ENCODE measurements around the gene EPHA4.
"Not testable (repeated sequence)": the region's sequence is repeated elsewhere in the genome, so short reads cannot be mapped to it uniquely, and the experiment has no call there.

The EPHA4 gene

DNA sequence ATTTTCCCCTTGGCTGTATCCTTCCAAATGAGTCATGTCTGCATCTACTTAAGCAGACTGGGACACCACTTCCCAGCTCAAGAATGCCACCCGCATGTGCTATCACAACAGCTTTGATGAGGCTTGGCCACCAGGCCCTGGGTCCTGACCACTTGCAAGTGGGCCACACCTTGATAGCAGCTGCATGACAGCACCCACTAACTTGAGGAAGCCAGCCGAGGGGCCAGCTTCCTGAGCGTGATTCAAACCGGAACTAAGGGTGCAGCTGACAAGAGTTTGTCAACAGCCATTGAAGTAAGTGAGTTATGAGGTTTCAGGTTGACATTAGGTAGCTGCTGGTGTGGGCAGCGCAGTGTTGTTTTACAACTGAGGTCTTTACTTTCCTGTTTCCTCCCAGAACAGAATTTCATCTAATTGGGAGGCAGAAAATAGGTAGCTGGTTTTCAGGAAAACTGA, 54.4 kb downstream of the EPHA4 start:
- DNase-seq, result peak; percentile 25
- in situ Hi-C loops (cut with HindIII; ENCODE audit: low pct_ligation_motif_present, low pct_unique_long_range_greater_than_20kb, low sequenced_read_pairs), result no loop called here

DNA sequence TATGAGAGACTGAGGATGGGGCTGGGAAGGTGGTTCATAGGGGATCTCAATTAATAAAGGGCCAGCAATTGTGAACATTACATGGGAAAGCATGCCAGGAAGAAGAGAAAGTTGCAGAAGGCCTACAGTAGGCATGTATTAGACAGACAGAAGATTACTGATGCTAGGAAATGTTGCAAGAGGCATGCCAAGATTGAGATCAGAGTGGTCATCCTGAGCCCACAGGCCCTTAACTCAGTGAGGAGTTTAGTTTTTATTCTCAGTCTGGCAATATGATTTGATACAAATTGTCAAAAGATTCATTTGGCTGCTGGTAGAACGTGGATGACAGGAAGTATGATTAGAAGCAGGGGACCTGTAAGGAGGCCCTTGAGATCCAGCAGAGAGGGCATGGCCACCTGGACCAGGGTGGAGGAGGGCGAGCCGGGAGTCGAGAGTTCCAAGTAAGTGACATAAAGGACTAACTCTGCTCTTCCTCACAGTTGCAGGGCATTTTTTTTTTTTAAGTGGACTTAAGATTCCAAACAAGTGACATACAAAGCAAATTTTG, 54.9 kb downstream of the EPHA4 start:
- in situ Hi-C loops (cut with HindIII; ENCODE audit: low pct_ligation_motif_present, low pct_unique_long_range_greater_than_20kb, low sequenced_read_pairs), result no loop called here
- DNase-seq, result no peak

DNA sequence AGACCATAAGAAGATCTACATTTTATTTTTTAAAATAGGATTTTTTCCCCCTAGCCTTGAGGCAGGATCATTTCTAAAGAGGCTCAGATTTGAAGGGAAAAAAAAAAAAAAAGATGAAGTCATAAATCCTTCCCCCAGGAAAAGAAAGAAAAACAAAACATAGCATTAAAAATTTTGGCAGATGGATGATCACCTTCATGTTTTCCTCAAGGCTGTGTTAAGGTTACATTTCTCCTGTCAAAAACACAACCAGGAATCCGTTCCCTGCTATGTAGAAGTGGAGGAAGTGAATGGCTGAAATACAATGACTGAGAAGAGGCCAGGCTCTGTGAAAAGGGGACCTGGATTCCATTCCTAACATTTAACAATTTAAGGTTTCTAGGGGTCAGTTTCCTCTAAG, 56.2 kb downstream of the EPHA4 start:
- in situ Hi-C loops (cut with HindIII; ENCODE audit: low pct_ligation_motif_present, low pct_unique_long_range_greater_than_20kb, low sequenced_read_pairs), result no loop called here
- no peak for DNase-seq

DNA sequence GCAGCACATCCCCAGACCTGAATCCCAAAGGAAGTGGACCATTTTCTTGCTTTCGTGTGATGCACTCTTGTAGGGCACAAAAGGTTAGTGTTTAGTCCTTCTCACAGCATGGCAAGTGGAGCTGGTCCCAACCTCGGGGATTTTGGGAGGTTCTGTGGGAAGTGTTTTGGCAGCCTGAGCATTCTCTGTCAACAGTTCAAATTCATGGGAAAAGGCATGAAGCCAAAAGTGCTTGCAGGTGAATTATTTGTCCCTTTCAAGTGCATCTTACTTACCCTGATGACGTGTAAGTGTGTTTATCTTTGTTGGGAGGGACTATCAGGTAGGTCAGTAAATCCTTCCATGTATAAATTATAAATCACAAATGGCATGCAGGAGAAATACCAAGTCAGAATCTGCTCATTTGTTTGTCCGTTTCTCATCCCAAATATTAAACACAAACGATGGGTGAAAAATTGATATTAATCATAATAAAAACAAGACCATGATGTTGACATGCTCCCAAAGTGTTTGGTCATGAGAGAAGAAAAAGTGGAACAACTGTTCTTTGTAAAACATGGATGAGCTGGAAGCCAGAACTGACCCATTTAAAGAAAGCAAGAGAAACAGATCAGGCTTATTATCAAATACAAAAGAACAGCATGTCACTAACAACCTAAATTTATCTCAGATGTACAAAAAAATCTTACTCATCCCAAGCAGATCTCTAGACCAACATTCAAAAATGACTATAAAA, 57.6 kb downstream of the EPHA4 start:
- DNase-seq, result no peak
- in situ Hi-C loops (cut with HindIII; ENCODE audit: low pct_ligation_motif_present, low pct_unique_long_range_greater_than_20kb, low sequenced_read_pairs), result no loop called here

DNA sequence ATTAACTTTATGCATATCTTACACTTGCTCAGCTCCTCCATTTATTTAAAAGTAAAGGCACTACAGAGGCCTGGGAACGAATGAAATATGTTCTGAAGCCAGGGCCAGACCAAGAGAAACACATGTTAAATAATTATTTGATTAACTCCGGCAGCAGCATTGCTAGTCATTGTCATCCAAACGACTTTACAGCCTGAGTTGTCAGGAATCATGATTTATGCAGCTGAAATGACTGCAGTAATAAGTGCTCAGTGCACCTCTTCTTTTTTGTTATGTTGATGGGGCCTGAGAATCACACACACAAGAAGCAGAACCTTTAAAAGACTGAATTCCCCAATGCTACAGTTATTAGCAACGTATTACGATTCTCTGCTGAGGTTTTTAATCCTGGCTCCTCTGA, 58.9 kb downstream of the EPHA4 start:
- DNase-seq, result no peak
- in situ Hi-C loops (cut with HindIII; ENCODE audit: low pct_ligation_motif_present, low pct_unique_long_range_greater_than_20kb, low sequenced_read_pairs), result no loop called here

DNA sequence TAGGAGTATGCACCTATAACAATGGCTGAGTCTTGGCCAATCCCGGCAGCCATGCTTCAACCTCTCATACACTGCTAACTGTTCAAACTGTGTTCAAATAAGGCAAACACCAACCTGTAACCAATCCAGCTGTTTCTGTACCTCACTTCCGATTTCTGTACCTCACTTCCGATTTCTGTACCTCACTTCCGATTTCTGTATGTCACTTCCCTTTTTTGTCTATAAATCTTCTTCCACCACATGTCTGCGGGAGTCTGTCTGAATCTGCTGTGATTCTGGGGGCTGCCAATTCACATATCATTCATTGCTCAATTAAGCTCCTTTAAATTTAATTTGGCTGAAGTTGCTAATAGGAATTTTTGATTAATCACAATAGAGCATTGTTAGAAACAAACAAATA, 60.8 kb downstream of the EPHA4 start:
- DNase-seq; in situ Hi-C loops (cut with HindIII; ENCODE audit: low pct_ligation_motif_present, low pct_unique_long_range_greater_than_20kb, low sequenced_read_pairs): not testable (repeated sequence)

DNA sequence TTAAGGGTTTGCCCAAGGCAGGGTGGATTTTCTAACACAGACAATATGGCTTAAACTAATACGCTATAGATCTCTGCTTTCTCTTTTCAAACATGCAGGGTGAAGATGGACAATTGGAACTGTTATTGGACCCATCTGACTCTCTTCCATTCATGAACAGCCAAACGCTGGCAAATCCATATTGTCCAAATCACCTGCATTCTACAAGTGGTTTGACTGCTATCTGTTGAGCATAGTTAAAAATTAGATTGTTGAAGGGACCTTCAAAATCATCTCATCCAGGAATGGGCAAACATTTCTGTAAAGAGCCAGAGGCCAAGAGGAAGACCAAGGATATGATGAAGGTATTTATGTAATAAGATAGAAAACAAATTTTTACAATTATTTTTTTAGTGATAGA, 65.6 kb downstream of the EPHA4 start:
- in situ Hi-C loops (cut with HindIII; ENCODE audit: low pct_ligation_motif_present, low pct_unique_long_range_greater_than_20kb, low sequenced_read_pairs), result no loop called here
- no peak for DNase-seq

DNA sequence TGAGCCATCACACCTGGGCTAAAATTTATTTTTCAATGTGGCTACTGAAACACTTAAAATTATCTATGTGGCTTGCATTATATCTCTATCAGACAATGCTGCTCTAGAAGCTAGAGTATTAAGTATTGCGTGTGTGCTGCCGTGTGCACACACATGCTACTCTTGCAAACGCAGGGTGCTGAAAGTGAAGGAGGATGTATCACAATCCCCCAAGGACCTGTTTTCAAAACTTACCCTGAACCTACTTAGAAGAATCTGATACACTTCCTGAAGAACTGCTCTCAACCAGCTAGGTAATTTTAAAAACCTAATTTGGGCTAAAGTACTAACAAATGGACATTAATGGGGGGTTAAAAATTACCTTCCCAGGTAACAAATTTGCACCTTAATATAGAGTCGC, 66.5 kb downstream of the EPHA4 start:
- DNase-seq, result no peak
- in situ Hi-C loops (cut with HindIII; ENCODE audit: low pct_ligation_motif_present, low pct_unique_long_range_greater_than_20kb, low sequenced_read_pairs), result no loop called here

DNA sequence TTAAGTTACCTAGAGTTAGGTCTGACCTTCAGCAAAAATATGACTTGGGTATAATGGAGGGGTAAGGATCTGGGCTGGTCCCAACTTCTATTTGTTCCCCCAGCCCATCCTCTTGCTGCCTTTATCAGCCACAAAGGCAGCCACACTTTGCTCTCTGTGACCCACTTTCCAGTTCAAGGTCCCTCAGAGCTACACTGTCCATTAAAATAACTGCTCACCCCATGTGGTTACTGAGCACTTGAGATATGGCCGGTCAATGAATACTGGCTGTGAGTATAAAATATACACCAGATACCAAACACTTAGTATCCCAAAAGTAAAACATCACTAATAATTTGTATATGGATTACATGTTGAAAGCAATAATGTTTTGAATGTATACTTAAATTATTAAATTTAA, 67.2 kb downstream of the EPHA4 start:
- no peak for DNase-seq
- in situ Hi-C loops (cut with HindIII; ENCODE audit: low pct_ligation_motif_present, low pct_unique_long_range_greater_than_20kb, low sequenced_read_pairs), result no loop called here

DNA sequence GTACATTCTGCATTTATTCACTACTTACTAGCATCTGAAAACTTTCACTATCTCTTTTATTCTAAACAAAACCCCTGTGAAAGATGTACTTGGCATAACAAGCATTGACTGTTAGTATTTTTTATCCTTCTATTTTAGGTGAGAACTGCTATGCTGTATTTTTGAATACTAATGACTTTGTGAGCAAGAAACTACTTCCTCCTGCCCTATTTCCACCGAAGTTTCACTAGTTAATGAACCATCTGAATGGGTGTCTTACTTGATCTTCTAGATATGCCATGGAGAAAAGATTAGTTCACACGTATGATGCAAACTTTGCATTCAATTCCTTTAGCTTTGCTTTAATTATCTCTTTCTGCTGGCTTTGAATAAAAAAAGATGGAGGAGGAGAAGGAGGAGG, 68.1 kb downstream of the EPHA4 start:
- in situ Hi-C loops (cut with HindIII; ENCODE audit: low pct_ligation_motif_present, low pct_unique_long_range_greater_than_20kb, low sequenced_read_pairs), result no loop called here

DNA sequence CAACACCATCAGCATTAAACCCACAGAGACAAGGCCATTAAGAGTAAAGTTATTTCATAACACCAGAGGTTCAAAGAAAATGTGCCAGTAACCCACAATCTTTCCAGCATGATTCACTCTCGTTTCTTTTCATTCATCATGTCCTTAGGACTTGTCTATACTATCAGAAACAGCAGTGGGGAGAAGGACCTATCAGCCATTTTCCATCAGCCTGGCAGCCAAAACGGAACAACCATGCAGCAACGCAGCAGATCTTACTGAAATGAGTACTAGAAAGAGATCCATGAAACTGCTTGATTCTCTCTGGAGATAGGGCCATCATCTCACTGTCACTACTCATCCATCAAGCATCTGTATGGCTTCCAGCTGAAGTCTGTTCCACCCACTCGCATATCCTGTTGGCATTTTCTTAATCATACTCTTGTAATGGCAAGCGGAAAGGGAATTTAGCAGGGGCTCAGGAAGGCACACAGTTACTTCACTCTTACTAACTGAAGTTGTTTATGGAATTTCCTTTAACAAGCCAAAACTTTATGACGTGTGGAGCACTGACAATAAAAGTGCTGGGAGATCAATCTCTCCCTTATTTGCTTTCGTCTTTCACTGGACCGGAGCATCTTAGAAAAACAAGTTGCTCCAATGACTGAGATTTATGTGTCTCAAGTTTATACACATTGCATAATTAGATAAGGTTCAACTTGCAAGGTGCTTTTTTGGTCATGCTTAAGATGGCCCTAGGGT, 69.7 kb downstream of the EPHA4 start:
- in situ Hi-C loops (cut with HindIII; ENCODE audit: low pct_ligation_motif_present, low pct_unique_long_range_greater_than_20kb, low sequenced_read_pairs), result no loop called here
- DNase-seq, result peak; percentile 49

More for the DNA sequence above, 68.1 kb downstream of the EPHA4 start:
- DNase-seq, result no peak

DNA sequence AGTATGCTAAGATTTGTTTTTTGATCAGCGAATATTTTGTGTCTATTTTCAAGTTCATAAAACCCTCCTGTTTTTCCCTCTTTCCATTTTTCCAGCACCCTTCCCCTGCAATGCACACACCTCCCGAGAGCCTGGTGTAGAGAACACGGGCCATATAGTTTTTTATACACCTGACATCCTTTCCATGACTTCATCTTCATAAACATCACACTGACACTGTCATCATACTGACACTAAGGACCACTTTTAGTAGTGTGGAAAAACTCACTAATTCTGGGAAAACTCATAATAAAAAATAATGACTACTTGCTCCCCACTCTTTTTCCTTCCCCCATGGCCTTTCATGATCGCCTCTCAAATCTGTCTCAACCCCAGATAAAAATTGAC, 70.2 kb downstream of the EPHA4 start:
- DNase-seq, result no peak
- in situ Hi-C loops (cut with HindIII; ENCODE audit: low pct_ligation_motif_present, low pct_unique_long_range_greater_than_20kb, low sequenced_read_pairs), result no loop called here

DNA sequence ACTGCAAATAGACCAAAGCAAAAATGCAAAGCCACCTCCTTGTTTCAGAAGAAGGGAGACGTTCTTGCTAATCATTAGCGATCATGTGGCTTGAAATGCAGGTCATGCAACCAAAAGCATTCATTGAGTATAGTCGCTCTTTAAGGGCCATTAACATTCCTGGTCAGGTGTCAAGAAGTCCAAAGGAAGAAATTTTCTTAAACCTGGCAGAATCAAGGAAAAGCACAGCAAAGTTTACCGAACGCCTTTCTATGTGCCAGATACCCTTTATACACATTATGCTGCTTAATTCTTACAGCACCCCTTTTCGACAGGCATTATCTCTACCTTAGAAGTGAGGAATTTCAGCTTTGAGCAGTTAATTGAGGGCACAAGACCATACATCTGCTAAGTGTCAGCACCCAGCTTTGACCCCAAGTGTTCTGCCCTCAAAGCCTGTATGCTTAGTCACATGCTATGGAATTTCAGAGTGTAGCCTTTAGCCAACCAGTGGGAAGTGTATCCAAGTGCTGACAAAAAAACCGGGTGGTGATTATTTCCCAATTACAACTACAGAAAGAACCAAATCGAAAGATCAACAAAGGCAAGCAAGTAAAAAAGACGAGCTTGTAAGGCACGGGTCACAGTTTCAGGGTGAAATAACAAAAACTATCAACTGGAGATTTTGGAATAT, 70.8 kb downstream of the EPHA4 start:
- DNase-seq, result peak; percentile 89
- in situ Hi-C loops (cut with HindIII; ENCODE audit: low pct_ligation_motif_present, low pct_unique_long_range_greater_than_20kb, low sequenced_read_pairs), result no loop called here

DNA sequence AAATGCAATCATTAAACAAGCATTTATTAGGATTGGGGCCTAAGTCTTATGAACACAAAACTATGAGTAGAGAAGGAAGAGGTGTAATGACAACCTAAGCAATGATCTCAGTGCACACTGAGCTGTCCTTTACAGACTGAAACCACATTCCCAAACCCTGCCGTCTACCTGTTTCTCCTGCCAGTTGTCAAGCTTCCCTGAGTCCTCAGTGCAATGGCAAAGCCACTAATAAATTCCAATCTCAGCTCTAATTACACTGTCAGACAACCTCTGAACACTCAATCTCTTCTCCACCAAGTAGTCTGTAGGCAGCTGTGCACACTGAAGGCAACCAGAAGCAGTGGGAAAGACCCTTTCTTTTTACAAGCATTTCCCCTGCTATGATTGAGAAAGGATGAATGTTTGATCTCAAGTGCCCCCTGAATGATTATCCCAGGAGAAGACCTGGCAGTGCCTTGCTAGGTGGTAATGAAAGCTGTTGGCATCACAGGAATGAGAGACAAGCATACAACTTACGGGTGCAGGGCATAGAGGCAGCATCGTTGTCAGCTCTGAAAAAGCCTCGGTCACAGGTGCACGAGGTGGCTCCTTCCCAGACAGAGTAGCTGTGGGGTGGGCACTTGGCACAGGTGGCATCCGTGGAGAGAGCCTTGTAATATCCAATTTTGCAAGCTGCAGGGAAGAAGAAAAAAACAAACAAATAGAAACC, 71.4 kb downstream of the EPHA4 start:
- in situ Hi-C loops (cut with HindIII; ENCODE audit: low pct_ligation_motif_present, low pct_unique_long_range_greater_than_20kb, low sequenced_read_pairs), result no loop called here
- DNase-seq, result peak; percentile 17

DNA sequence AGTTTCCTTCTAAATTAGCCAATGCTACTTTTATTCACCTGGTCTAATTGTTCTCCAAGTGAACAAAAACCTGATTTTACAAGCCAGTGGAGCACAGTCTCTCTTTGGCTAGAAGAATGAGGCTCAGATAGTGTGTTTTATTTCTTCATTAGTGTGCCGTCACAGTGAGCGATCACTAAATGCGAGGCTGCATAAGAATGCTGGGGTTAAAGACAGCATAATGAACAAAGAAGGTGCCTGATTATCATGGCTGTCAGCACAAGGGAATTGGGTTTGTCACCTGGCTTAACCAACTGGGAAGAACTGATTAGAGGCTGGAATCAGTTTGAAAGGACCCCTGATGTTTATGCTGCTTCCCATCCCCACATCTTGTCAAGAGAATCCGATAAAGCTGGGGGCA, 76.4 kb downstream of the EPHA4 start:
- in situ Hi-C loops (cut with HindIII; ENCODE audit: low pct_ligation_motif_present, low pct_unique_long_range_greater_than_20kb, low sequenced_read_pairs), result no loop called here
- DNase-seq, result no peak

DNA sequence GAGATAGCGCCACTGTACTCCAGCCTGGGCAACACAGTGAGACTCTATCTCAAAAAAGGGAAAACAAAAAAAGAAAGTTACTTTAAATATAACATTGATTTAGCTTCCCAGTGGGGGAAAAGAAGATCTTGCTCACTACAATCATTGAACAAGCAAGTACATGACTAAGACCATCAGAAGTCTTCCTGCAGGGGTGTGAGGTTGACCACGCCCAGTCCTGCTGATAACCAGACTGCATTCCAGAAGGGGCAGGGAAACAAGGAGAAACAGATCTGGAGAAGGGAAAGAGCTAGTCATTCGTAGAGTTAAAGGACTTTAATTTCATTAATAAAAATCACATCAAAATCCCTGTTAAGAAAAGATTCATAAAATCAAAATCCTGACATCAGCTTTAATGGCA, 77.5 kb downstream of the EPHA4 start:
- no peak for DNase-seq
- in situ Hi-C loops (cut with HindIII; ENCODE audit: low pct_ligation_motif_present, low pct_unique_long_range_greater_than_20kb, low sequenced_read_pairs), result no loop called here

DNA sequence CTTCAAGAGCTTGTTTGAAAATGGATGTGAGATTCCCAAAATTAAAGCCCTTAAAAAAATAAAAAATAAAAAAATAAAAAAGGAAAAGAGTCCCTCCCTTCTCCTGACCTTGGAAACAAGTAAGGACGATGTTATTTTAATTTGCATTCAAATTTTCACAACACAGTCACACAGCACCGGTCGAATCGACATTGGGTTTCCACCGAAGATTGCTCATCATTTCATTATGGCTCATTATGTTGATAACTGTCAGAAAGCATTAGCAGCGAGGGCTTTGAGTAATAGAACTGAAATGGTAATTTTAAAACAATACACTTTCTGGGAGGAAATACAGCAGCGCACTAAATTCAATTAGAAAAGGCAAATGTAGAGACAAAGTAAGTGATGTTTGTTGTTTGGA, 78.7 kb downstream of the EPHA4 start:
- in situ Hi-C loops (cut with HindIII; ENCODE audit: low pct_ligation_motif_present, low pct_unique_long_range_greater_than_20kb, low sequenced_read_pairs), result no loop called here

DNA sequence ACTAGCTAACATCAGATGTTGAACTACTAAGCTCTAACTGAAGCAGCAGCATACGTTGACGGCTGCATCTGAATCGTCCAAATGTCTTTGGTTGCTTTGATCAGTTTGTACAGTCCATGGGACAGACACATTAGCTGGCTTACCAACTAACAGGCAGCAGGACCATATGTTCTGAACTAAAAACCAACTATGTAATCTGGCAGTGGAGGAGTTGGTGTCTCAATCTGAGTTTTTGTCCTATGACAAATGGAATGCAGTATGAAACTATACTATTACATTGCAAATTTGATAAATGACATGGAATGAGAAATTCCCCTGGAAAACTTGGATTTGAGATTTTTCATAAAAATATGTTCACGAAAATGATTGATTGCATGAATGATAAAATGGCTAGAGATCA, 79.5 kb downstream of the EPHA4 start:
- no peak for DNase-seq
- in situ Hi-C loops (cut with HindIII; ENCODE audit: low pct_ligation_motif_present, low pct_unique_long_range_greater_than_20kb, low sequenced_read_pairs), result no loop called here

More for the DNA sequence above, 78.7 kb downstream of the EPHA4 start:
- DNase-seq, result no peak
